HG03469 (cell line): ENCODE data around the gene WFIKKN1.

ENCODE experiments used
- ATAC-seq: cut with Tn5 transposase; IDR thresholded peaks from one replicate; pipeline ENCODE4 v1.9.1; 2021; ENCODE audit warnings: mild to moderate bottlenecking, moderate library complexity, moderate number of reproducible peaks; ENCODE audit not compliant: unreplicated experiment

The WFIKKN1 gene

DNA sequence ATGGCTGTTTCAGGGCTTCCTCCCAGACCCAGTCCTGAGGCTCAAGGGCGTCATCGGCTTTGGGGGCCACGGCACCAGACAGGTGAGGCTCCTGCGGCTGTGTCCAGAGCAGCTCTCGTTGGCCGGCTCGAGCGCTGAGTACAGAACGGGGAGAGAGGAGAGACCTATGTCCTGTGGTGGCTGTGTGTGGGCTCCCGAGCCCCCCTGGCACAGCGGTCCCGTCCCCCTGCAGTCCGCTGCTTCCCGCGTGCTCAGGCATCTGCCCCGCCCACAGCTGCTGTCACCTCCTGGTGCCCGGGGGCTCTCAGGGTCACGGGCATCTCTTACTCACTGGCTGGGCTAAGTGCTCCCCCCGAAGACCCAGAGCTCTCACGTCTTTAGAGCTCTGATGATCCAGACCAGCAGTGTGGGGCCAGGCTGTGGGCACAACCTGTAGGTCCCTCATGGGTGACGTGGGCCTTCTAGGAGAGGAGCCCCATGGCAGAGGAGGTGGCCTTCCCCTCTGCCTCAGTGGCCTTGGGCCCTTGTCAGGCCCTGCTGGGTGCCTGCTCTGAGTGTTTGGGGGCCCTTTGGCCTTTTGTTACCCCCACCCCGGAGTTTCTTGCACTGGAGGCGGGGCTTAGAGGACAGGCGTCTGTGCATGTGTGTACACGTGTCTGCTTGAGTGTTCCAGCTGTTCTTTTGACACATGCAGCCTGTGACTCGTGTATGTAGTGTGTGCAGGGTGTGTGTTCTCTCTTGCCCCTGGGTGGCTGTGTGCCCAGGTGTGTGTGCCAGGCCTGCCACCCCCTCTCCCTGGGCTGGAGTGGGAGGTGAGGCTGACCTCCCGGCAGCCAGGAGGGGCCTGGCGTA is 21.9 kb downstream of the WFIKKN1 start:
- ATAC-seq: no peak

DNA sequence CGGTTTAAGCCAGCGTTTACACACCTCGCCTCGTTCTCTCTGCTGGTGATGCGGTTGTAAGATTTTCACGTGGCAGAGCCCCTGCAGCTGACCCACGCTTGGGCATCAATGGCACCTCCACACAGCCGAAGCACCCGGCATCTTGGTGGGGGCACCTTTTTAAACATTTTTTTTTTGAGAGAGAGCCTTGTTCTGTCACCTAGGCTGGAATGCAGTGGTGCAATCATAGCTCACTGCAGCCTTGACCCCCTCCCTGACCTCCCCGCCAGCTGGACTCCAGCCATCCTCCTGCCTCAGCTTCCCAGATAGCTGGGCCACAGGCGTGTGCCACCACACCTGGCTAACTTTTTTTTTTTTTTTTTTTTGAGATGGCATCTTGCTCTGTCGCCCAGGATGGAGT is 23.2 kb downstream of the WFIKKN1 start:
- ATAC-seq: no peak

DNA sequence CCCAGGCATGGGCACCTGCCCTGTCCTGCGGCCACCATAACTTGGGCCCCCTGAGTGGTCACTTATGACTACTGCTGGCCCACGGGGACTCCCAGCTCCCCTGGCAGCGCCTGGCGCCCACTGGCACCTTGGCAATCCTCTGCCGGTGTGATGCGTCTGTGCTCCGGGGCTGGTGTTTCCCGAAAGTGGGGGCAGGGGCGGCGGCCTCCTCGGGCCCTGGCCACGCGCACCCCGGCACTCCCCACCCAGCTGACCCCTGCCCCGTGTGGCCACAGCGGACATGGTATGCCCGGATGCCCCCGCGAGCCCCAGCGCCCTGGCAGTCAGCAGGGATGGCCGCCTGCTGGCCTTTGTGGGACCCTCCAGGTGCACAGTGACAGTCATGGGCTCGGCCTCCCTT is 26.7 kb downstream of the WFIKKN1 start:
- no peak for ATAC-seq

DNA sequence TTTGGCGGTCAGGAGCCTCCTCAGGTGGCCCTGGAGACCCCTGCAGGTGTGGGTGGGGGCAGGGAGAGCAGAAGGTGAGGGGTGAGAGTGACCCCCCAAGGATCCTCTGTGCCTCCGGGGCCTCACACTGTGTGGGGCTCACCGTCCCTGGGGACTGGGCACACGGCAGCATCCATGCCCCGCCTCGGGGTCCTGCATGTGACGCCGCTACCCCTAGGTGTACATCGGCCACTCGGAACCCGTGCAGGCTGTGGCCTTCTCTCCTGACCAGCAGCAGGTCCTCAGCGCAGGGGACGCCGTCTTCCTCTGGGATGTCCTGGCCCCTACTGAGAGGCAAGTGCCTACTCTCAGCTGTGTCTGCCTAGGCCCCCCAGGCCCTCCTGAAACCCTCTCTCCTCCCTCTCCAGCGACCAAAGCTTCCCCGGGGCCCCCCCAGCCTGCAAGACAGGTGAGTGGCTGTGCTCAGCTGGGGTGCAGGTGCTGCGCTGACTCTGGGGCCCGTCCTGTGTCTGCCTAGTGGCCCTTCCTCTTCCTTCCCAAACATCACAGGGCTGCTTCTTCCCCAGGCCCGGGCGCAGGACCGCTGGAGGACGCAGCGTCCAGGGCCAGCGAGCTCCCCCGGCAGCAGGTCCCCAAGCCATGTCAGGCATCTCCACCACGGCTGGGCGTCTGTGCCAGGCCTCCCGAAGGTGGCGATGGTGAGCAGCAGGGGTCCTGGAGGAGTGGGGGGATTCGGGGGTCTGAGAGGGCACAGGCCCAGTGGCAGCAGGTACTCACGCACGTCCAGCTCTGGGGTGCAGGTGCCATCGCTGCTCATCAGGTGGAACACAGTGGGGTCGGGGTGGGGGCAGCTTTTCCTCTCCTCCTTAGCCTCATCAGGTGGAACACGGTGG is 28.1 kb downstream of the WFIKKN1 start:
- no peak for ATAC-seq

DNA sequence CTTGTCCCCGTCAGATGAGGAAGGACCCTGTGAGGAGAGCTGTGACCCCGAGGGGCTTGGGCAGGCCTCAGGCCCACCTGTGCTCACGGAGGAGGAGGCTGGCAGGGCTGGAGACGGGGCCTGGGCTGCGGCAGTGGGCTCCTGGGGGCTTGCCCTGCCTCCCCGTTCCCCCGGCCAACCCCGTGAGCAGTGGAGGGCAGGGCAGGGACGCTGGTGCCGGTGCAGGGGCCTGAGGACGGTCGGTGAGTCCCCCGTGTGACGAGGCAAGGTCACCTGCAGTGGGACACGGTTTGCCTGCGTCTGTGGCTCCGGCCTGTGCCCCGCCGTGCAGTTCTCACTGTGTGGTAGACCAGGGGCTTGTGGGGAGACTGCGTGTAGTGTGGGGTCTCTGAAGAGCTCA is 28.8 kb downstream of the WFIKKN1 start:
- ATAC-seq: no peak

DNA sequence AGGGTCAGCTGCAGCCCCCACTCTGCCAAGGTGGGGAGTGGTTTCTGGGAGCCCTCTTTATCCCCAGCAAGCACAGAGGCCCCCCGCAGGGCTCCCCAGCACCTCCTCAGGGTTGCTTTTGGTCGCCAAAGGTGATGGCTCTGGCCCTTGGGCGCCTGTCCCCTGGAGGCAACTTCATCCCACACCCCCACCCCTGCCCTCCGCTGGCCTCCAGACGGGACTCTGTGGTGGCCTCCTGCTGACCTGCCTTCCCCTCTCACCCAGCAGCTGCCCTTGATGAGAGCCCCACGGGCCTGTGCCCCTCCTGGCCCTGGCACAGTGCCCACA is 29.3 kb downstream of the WFIKKN1 start:
- ATAC-seq: no peak

DNA sequence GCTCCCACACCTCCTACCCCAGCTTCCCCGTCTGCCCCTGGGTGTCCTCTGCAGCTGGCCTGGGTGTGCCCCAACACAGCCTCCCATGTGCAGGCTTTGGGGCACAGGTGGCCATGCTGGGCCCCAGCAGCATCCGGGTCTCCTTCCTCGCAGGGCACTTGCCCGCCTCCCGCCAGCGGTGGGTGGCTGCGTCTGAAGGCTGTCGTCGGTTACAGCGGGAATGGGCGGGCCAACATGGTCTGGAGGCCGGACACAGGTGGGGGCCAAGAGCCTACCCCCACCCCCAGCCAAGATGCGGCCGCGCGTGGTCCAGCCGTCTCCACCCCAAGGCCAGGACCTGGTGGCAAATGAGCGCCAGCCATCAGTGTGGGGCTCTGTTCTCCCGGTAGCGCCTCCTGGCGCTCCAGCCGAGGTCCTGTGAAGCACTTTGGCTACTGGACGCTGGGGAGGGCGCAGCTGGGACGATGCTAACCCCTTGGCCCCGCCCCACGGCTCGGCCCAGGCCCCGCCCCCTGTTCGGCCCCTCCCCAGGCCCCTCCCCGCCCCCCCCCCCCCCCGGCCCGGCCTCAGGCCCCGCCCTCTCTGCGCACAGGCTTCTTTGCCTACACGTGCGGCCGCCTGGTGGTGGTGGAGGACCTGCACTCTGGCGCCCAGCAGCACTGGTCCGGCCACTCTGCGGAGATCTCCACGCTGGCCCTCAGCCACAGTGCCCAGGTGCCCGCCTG is 29.8 kb downstream of the WFIKKN1 start:
- no peak for ATAC-seq

DNA sequence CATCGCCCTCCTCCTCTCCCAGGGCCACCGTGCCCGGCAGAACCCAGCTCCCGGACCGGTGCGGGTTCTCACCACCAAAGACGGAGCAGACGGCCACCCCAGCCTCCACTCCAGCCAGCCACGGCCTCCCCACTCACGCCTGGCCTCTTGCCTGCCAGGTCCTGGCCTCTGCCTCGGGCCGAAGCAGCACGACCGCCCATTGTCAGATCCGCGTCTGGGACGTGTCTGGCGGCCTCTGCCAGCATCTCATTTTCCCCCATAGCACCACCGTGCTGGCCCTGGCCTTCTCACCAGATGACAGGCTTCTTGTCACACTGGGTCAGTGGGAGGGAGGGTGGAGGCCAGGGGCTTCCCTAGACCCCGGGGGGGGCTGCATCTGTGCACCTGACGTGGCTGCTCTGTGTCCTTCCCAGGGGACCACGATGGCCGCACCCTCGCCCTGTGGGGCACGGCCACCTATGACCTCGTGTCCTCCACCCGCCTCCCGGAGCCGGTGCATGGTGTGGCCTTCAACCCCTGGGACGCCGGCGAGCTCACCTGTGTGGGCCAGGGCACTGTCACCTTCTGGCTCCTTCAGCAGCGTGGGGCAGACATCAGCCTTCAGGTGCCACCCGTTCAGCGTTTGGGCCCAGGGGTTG is 30.5 kb downstream of the WFIKKN1 start:
- no peak for ATAC-seq

DNA sequence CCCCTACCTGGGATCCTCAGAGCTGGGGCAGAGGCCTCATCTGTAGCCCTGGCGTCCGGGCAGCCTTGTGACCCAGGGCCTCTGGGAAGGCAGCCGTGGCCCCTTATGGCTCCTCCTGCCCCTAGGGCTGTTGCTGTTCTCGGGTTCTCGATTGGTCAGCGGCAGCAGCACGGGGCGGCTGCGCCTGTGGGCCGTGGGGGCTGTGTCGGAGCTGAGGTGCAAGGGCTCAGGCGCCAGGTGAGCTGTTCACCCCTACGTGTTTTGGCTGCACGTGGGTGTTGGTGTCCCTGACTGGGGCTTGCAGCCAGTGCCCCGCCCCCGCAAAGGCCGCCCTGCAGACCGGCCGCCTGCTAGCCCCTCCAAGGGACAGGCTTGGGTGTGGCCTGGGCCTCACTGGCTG is 31.3 kb downstream of the WFIKKN1 start:
- ATAC-seq: no peak

DNA sequence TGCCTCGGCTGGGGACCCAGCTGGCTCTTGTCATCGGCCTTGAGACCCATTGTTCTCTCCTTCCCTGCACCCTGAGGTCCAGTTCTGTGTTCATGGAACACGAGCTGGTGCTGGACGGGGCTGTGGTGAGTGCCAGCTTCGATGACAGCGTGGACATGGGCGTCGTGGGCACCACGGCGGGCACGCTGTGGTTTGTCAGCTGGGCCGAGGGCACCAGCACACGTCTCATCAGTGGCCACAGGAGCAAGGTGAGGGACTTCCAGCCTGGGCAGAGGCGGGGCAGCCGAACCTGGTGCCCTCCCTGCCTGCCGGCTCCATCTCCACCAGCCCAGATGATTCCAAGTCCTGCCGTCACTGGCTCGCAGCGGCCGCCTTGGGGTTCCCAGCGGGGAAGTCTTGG is 31.8 kb downstream of the WFIKKN1 start:
- no peak for ATAC-seq

DNA sequence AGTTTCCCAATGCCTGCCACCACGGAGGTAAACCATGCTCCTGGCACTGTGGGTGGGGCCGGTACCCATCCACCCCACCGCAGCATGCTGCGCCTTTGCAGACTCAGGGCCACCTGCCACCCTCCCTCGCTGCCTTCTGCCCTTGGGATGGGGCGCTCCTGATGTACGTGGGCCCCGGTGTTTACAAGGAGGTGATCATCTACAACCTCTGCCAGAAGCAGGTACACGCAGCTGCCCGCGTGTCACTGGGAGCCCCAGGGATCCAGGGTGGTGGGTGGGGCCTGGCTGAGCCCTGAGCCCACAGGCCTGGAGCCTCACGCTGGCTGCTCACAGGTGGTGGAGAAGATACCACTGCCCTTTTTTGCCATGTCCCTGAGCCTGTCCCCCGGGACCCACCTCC is 35.8 kb downstream of the WFIKKN1 start:
- no peak for ATAC-seq

DNA sequence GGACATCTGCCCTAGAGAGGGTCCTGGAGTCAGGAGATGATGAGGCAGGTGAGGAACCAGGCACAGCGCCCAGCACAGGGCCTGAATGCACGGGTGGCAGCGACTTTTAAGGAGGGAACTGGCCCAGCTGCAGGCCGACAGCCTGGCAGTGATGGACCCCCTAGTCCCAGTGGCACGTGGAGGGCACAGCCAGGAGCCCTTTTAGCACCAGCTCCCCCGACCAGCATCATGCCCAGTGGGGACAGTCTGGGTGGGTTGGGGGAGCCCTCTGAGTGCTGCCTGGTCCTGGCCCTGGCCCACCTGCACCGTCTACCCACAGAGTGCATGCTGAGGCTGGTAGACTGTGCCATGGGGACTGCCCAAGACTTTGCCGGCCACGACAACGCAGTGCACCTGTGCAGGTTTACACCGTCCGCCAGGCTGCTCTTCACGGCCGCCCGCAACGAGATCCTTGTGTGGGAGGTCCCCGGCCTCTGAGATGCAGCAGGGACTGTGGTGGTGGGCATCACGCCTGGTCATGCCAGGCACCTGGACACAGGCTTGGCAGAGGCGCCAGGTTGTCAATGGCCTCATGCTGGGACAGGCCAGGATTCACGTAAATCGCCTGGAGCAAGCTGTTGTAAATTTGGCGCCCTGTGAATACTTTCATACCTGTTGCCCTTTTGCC is 36.5 kb downstream of the WFIKKN1 start:
- ATAC-seq: no peak

DNA sequence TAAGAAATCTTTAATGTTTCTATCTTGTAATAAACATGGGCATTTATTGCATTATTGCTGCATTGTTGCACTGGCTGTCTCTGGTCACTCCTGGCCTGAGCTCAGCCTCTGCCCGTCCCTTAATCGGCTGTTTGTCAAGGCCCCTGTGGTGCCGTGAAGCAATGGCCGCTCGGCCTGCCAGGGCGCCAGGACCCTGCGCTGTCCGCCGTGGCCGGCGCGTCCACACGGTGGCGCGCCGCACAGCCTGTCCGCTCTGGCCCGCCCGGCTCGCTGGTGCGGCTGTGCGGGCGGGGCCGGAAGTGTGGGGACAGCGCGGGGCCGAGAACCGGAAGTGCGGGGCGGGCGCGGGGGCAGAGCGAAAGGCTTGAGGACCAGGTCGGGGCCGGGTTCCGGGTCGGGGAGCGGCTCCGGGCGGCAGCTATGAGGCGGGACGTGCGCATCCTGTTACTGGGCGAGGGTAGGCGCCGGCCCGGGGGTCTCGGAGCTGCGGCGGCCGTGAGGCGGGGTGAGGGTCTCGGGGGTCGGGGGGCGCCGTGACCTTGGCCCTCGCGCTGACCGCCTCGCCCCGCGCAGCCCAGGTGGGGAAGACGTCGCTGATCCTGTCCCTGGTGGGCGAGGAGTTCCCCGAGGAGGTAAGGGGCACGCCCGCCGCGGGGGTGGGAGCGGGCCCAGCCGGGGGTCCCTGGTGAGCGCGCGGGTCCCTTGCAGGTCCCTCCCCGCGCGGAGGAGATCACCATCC is 37.2 kb downstream of the WFIKKN1 start, which contains the start of gene RHOT2:
TSS of gene RHOT2 (plus strand) at position 353 of the 739 bp plus-strand sequence. CDS start at position 421, 68 bp downstream.
- peak; percentile 46 for ATAC-seq

DNA sequence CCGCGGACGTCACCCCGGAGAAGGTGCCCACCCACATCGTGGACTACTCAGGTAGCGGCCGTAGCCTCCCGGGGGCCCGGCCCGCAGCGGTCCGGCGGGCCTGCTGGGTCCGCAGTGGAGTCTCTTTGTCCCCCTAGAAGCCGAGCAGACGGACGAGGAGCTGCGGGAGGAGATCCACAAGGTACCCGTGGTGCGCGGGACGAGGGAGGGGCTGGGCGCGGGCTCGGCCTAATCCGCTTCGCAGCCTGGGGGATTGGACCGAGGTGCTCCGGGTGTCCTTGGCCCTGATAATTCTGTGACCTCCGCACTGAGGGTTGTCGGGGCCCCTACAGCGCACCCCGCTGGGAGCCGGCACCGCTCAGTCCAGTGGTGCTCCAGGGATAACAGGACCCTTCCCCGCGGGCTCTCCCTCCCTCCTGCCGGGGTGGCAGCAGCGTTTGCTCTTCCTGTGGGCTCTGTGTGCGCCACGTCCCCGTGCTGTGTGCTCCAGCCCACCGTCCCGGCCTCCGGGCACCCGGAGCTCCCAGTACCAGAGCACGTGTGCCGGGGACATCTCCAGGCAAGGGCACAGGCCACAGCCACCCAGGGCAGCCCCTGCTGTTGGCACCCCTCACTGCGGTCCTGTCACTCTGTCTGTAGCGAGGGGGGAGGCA is 37.9 kb downstream of the WFIKKN1 start:
- no peak for ATAC-seq

DNA sequence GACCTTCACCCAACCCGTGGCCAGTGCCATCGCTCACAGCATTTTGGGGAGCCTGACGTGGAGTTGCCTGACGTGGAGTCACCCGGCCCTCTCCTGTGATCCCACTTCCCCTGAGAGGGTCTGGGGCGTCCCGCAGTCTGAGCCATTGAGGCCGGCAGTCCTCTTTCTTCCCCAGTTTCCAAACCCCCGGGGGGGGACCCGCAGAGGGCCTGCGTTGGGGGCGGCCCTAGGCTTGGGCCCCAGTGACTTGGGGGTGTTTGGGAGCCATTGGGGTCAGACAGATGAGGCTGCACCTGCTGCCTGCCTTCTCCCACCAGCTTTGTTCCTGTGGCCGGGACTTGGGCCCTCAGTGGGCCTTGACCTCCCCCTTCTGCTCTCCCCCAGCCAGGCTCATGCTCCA is 38.9 kb downstream of the WFIKKN1 start:
- ATAC-seq: no peak

DNA sequence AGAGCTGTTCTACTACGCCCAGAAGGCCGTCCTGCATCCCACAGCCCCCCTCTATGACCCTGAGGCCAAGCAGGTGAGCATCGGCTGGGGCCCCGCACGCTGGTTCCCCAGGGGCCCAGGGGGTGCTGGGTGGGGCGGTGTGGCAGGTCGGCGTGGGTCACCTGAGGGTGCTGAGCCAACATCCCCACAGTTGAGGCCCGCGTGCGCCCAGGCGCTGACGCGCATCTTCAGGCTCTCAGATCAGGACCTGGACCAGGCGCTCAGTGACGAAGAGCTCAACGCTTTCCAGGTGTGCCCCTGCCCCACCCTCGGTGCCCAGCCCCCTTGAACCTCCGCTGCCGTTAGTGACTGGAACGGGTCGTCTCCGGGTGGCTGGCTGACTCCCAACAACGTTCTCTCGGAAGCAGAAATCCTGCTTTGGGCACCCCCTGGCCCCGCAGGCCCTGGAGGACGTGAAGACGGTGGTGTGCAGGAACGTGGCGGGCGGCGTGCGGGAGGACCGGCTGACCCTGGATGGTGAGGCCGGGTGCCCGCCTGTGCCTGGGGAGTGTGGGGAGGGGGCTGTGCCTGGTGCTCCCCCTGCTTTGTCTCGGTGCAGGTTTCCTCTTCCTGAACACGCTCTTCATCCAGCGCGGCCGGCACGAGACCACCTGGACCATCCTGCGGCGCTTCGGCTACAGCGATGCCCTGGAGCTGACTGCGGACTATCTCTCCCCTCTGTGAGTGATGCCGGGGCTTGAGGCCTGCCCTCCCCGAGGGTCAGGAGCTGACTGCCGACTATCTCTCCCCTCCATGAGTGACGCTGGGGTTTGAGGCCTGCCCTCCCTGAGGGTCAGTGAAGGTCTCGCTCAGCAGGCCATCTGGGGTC is 39.9 kb downstream of the WFIKKN1 start:
- ATAC-seq: no peak

DNA sequence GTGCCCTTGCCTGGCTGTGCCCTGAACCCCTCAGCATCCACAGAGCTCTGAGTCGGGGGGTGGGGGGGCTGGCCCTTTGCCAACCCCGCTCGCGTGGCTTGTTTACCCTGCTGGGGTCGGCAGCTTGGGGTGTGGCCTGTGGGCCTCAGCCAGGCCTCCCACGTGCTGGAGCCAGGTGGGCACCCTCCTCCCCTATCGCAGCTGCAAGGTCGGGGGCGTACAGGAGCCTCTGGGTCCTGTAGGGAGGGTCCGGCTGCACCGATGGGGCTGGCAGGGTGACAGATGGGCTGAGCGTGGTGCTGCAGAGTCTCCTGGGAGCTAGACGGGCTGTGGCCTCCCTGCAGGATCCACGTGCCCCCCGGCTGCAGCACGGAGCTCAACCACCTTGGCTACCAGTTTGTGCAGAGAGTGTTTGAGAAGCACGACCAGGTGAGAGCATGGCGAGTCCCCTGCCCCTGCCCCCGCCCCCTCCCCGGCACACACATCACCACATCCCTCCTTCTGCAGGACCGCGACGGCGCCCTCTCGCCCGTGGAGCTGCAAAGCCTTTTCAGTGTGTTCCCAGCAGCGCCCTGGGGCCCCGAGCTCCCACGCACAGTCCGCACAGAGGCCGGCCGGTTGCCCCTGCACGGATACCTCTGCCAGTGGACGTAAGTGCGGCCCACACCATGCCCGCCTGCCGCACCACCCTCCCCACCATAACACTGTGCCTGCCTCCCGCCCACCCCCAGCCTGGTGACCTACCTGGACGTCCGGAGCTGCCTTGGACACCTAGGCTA is 40.8 kb downstream of the WFIKKN1 start:
- no peak for ATAC-seq
